NCI-H187 (cell line): ENCODE results near the gene PGLYRP1.
A peak's percentile ranks its signal among the peaks of the same experiment; 100 is the strongest.

Experiments used
- DNase-seq, 2 experiments: peaks; one replicate each; lab custom pipeline; 2025; lab: John Stamatoyannopoulos, UW

The PGLYRP1 gene

DNA sequence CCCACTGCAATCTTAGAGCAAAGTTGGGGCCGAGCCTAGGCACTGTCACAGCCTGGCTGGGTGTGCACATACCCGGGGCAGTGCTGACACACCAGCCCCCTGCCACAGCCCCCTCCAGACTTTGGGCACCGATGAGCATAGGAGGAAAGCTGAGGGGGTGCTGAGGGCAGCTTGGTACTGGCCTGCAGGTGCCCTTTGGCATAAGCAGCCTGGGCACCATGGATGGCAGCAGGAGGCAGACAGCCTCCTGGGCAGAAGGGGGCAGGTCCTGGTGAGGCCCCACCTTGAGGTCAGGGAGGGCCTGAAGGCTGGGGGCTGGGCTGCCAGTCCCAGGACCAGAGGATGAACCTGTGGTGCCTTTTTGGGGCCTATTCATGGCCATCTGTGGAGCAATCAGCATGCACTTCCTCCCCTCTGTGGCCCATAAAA lies 9.8 kb upstream of the PGLYRP1 start:
- DNase-seq = no peak

DNA sequence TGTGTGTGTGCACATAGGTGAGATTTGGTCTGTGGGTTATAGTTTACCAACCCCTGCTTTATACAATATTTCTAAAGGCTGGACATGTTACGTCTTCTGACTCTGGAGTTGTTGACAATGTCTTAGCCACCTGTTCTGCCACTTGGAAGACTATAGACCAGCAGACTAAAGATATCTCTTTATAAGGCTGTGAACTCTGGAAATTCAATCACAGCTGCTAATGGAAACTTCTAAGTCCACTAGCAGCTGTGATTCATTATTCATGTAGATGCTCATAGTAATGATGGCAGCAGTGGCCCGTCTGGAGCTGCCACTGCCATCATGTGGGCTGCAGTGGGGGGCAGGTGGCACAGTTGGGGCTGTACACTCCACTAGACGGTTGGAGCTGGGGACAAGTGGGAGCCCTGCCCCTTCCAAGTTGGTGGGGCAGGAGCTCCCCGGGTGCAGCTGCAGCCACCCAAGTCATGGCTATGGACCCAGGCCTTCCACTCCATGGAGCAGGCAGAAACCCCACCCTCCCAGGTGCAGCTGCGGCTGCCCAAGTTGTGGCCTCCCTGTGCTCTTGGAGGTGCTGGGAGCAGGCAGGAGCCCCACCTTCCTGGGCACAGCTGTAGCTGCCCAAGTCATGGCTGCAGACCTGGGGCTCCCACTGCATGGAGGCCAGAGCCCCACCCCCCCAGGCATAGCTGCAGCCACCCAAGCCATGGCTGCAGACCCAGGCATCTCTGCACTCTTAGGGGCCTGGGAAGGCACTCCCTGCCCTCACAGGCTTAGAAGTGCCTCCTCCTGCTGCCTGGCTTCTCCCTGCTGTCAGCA lies 9.1 kb upstream of the PGLYRP1 start:
- no peak for DNase-seq

DNA sequence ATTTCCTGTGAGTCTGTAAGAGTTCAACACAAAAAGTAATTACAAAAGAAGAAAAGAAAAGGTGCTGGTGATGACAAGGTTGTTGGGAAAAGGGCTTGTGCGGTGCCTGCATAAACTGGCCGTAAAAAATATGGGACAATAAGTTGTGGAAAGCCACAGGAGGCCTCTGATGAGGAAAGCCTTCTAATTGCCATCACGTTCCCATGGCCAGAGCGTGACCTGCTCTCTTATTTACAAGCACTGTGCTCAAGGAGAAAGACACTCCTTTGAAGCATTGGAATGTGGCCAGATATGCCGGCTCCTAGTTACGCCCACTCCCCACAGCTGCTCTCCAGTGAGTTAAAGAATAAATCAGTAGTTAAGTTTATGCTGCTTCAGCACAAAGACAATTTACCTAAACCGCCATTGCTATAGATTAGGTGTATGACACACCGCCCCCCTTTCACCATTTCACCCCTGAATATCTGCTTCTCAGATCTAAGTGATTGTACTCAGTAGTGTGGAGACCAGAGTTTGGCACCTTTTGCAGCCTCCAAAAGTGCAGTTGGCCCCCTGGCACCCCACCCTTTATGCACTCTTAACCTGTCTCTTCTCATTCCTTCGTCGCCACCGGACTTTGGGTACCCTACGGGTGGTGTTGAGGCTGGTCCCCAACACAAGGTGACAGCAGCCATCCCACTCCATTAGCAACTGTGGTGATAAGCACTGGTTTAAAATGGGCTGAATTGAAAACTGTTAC lies 8.1 kb upstream of the PGLYRP1 start:
- no peak for DNase-seq

DNA sequence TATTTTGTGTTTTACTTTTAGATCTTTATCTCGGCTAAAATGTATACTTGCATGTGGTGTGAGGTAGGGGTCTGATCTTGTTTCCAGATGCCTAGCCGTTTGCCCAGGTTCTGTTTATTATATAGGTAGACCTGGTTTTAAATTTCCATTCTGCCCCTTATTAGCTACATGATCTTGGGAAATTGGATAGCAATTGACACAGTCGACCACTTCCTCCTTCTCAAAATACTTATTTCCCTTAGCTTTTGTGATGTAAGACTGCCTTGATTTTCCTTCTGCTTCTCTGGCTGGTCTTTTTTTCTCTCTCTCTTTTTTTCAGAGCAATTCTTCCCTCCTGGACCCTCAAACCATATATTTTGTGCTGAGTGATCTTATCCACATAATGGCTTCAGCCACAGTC lies 3.0 kb upstream of the PGLYRP1 start:
- no peak for DNase-seq

DNA sequence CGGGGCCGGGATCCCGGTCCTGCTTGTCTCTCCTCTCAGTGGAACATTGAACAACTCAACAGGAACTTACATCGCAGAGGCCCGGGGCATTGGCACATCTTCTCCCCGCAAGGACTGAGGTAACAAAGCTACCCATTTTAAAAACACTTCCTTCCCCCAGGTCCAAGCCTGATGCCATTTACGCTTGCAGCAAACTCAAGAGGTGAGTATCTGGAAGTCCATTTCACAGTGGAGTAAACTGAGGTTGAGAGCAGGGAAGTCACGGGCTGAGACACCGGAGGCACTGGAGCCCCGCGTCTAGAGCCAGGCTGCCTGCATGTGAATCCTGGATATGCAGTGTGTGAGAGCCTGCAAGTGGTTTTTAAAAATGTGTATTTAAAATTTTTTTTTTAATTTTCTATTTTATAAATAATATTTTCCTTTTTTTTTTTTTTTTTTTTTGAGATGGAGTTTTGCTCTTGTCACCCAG lies 492 bp upstream of the PGLYRP1 start:
- DNase-seq = no peak

DNA sequence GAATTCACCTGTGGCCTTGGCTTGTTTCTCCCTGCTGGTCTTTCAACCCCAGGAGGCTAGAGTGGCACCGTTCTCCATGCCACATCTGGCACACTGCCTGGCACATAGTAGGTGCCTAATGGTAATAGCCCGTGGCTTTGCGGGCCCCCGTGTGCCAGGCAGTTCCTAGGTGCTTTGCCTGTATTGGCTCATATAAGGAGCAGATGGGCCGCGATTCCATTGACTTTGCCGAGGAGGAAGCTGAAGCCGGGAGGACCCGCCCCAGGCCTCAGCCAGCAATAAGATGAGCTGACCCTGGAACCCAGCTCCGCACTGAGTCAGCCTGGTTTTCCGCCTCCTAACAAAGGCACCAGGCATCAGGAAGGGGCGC lies 807 bp downstream of the PGLYRP1 start:
- DNase-seq = no peak

DNA sequence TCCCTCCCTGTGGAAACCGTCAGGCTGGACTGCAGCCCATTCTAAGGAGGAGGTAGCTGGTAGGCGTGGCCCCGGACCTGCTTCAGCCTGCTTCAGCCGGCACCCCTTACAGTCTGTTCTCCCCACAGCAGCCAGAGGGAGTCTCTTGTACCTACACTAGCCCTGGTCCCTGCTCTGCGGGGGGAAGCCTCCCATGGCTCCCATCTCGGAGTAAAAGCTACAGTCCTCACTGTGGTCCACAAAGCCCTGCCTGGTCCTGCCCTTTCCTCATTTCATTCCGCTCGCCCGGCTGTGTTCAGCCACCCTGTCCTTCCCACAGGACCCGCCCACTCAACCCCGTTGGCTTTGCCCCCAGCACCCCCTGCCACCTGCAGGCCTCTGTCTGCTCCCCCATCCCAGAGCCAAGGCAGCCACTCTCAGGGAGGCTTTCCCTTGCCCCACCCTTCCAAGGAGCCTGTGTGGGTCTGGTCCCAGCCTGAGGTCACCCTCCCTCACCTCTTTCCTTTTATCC lies 1.3 kb downstream of the PGLYRP1 start:
- no peak for DNase-seq

DNA sequence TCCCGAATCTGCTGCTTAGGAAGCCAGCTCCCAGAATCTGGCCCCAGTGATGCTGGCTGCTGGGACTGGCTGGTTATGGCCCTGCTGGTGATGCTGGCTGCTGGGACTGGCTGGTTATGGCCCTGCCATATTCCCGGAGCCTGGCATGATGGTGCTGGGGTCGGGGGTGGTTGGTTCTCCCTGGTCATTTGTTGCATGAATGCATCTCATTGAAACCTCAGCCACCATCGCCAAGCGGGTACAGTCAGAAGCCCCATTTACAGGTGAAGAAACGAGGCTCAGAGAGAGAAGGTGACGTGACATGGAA lies 2.1 kb downstream of the PGLYRP1 start:
- no peak for DNase-seq

DNA sequence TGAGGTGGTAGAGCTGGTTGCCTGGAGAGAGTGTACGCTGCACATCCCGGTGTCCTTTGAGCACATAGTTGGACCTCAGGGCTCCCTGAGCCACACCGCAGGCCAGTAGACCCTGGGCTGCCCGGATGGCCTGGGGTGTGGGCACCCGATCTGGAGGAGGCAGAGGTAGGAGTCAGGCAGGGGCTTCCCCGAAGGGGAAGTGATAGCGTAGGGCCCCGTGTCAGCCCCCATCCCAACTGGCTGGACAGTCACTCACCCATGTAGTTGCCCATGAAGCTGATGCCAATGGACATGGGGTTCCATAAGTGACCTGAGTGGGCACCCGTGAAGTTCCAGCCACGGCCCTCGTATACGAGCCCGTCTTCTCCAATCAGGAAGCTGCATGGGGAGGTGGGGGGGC lies 3.6 kb downstream of the PGLYRP1 start:
- DNase-seq = no peak

DNA sequence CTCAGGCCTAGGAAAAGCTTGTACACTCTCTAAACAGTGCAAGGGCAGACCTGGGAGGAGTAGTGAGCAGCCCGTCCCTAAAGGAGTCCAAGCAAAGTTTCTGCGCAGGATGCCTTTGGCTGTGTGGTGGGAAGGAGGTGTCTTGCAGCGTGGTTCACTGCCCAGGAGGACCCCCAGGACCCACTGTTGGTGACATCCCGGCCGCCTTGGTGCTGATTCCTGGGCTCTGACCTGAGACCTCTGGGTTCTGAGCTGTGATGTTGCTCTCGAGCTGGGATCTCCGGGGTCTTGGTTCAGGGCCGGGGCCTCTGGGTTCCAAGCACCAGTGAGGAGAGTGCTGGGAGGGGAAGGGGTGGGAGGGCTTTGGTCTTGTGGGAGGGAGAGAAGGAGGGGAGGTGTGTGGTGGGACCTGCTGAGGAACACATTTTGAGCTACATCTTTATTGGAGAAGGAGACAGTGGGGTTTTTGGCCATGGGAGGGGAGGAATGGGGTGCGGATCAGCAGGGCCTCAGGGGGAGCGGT lies 4.1 kb downstream of the PGLYRP1 start:
- no peak for DNase-seq

DNA sequence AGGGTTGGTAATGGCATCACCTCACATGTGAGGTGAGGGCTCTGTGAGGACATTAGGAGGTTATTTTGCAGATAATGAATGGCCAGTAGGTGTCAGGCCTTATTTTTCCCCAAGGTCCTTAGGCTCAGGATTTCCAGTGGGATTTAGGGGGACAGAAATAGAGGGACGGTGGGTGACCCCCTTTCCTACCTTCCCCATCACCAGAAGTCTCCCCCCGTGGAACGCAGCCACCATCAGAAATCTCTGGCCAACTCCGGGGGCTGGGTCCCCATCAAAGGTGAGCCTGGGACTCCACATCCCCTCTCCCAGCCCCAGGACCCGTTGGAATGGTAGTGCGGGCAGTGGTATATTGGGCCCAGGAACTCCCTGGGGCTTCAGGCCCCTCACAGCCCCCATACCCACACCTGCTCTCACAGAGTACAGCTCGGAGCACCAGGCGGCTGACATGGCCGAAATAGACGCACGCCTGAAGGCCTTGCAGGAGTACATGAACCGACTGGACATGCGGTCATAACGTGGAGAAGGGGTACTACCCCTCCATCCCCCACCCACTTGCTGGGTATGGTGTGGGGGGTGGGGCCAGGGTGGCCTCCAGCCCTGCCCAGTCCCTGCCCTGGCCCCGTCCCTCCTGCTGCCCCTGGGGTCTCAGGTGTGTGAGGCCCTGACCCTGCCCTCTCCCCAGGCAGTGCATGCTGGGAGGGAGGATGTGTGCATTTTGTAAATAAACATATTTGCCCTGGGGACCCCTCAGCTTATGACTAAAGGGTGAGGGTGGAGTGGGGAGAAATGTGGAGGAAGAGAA lies 4.8 kb downstream of the PGLYRP1 start:
- no peak for DNase-seq

DNA sequence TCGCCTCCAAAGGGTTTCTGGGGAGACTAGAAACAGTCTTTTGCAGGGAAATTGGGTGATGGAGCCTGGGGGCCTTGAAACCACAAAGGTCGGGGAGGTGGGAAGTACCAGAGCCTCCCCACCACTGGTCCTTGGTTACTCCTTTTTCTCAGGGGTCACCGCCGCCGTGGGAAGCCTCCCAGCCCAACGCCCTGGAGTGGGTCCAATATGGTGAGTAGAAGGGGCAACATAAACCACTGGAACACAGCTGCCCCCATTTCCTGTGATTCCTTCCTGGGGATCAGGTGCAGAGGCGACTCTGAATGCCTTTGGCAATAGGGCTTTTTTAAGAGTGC lies 5.8 kb downstream of the PGLYRP1 start:
- DNase-seq = no peak

DNA sequence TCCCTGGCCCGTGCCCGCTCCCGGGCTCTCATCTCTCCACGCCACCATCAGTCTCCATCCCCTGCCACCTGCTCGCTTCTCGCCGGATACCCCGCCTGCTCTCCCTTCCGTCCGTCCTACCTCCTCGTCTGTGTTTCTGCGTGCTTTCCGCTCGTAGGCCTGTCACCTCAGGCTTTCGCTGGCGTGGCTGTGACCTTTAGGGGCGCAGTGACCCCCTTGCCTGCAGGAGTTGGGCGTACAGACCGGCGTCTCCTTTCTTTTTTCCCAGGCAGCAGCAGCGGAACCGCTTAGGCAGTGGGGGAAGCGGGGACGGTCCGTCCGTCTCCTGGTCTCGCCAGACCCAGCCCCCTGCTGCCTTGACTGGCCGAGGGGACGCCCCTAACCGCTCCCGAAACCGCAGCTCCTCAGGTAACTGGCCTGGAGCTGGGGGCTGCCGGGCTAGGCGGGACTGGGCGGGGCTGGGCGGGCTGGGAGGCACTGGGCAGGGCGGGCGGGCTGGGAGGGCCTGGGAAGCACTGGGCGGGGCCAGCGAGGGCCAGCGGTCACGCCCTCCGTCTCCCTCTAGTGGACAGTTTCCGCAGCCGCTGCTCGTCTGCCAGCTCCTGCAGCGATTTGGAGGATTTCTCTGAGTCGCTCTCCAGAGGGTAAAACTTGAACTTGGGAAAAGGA lies 6.3 kb downstream of the PGLYRP1 start:
- DNase-seq = peak; percentile 77 to 79

DNA sequence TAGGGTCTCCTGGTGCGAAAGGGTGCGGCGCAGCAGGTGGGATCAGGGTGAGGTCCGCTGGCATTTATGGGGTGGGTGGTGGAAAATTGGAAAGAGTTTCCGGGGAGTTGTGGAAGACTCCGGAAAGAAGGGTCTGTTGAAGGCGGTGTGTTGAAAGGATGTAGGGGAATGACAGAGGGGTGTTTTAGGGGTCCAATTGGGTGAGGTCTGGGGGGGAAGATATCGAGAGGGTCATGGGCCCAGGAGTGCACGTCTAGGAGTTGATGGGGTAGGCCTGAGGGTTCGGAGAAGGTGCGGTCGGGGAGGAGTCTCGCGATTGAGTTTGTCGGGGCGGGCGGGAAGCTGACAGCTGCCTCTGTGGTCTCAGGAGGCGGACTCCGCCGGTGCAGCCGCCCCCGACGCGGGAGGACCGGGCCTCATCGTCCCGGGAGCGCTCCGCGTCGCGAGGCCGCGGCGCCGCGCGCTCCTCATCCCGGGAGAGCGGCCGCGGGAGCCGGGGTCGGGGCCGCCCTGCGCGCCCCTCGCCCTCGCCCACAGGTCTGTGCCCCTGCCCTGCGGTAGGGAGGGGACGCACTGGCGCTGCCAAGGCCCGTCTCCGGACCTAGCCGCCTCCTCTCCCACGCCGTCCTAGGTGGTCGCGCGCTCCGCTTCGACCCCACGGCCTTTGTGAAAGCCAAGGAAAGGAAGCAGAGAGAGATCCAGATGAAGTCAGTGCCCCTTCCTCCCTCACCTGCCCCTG lies 7.0 kb downstream of the PGLYRP1 start:
- no peak for DNase-seq

DNA sequence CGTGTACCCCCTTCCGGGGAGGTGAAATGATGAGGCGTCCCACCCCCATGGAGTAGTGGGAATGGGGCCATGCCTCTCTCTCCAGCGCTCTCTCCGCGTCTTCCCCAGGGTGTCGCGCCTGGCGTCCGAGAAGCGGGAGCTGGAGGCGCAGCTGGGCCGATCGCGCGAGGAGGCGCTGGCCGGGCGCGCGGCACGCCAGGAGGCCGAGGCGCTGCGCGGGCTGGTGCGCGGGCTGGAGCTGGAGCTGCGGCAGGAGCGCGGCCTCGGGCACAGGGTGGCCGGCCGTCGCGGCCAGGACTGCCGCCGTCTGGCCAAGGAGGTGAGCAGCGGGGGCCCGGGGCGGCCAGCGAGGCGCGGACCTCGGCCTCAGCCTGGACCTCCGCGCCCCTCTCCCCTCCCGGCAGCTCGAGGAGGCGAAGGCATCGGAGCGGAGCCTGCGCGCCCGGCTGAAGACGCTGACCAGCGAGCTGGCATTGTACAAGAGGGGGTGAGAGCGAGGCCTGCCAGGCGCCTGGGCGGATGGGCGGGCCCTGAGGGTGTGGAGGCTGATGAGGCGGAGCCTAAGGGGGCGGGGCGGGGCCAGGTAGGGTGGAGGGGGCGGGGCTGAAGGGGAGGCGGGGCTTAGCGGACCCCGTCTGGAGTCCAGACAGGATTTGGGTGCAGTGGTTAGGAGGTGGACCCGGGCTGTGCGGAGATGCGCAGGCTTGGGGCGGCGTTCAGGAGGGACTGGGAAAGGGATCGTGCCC lies 7.7 kb downstream of the PGLYRP1 start:
- peak; percentile 62 to 87 for DNase-seq

DNA sequence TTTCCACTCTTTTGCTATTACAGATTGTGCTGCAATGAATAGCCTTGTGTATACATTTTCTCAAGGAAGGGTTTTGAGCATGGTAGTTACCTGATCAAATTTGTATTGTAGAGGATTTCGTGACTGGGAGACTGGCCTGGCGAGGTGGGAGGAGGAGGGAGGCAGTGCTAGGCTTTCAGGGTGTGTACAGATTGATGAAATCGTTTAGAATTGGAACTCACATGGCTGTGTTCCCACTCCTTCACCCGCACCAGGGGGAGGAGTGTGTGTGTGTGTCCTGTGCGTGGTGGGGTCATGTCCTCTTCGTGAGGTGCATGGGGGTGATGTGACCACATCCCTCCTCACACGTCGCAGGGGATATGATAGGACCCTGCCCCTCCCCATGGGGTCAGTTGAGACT lies 8.3 kb downstream of the PGLYRP1 start:
- no peak for DNase-seq

DNA sequence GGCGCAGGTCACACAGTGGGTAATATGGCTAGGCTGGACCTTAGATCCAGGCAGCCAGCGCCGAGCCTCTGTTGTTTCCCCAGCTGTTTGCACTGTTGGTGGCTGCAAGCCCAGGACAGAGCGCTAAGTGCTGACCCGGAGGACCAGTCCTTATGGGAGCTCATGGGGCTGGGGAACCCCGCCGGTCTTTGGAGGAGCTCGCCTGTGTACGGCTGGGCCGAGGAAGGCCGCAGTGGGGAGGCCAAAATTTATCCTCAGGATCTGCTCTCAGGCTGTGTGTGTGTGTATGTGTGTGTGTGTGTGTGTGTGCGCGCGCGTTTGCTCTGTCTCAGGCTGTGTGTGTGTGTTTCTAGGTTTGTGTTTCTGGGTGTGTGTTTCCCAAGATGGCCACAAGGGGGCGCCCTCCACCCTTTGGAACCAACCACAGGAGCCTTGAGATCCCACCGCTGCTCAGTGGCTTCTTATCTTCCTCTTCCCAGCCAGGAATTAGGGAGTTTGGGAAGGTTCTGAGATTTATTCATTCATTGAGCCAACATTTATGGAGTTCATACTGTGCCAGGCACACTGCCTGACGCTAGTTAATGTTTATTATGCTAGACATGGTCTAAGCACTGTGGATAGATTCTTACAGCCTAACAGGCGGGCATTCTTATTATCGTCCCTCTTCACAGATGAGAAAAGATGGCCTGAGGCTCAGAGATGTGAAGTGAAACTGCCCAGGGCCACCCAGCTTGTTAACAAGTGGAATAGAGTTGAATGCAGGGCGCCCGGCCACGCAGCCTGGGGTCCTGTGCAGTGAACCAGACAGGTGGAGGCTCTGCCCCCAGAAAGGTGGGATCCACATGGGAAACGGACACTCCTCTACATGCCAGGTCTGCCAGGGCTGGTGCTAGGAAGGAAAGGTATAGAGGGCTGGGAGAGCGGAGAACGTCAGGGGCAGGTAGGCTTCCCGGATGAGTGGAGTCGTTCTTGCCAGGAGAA lies 13.0 kb downstream of the PGLYRP1 start:
- peak; percentile 23 to 31 for DNase-seq

DNA sequence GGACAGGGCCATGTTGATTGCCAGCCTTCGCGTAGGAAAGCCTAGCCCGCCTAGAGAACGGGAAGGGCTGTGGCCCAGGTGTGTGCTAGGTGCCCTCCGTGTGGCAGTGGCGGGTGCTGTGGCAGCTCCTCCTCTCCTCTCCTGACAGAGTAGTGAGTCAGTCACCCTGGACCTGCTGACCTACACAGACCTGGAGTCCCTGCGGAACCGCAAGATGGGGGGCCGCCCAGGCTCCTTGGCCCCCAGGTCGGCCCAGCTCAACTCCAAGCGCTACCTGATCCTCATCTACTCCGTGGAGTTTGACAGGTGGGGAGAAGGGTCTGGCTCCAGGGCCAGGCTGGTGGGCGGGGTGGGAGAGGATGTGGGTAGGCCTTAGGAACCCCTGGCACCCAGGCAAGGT lies 16.4 kb downstream of the PGLYRP1 start:
- DNase-seq = no peak

DNA sequence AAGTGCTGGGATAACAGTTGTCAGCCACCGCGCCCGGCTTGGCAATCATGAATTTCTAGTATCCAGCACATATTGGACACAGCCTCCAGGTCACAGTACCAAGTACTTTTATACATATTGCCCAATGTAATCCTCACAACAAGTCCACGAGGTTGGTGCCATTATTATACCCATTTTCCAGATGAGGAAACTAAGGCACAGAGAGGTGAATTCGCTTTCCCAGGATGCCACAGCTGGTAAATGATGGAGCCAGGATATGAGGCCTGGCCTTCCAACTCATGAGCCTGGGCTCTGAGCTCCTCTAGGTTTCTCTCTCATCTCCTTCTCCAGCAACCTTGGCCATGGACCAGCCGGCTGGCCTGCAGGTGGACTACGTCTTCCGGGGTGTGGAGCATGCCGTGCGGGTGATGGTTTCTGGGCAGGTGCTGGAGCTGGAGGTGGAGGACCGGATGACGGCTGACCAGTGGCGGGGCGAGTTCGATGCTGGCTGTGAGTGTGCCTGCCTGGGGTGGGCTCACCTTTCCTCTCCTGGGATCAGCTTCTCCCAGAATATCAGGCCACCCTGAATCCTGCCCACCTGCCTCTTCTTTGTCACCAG lies 20.1 kb downstream of the PGLYRP1 start:
- no peak for DNase-seq
